ENCODE measurements around the gene ZNF513. TPM values are rescaled to one million over a fixed set of nuclear protein-coding genes. Genes with fewer than 3 reads are reported as not detected.

ZNF513 gene
- total RNA-seq, 1 experiment from 2014 or later = 12.8 TPM

GRCh38 chr2:27378096-27378808 is 2.3 kb downstream of the ZNF513 start:
- BruUV-seq (replicated peaks) = no TSS peak
- RAD21 ChIA-PET (ENCODE audit: low non-redundant PET in 1 of 2, low total read pairs in 2 of 2, uncharacterized antibody in 2 of 2, unreplicated experiment in 2 of 2) = no interaction called here

More at GRCh38 chr2:27378096-27378808, 2.3 kb downstream of the ZNF513 start:
- H4K20me1 ChIP-seq (ENCODE audit: insufficient read depth) = no peaks in the 10 kb centered on the region
- no peaks in the 10 kb centered on the region for H3K27me3 ChIP-seq (ENCODE audit: insufficient read depth, low read length)
- no peak overlapping the region for H3K9ac ChIP-seq (ENCODE audit: low read length)
- H3K9me3 ChIP-seq (ENCODE audit: control insufficient read depth in 1 of 2, insufficient read depth in 1 of 2, low read depth in 1 of 2, low read length in 2 of 2) = no peaks in the 10 kb centered on the region
- no peak overlapping the region for H3K4me3 ChIP-seq (replicated peaks in 1 of 2; ENCODE audit: low read depth in 1 of 2, low read length in 2 of 2)
- peaks cover 18% of the 10 kb centered on the region for H3K79me2 ChIP-seq (ENCODE audit: insufficient read depth, low read length)
- no peak overlapping the region for H2AFZ ChIP-seq (ENCODE audit: low read depth, low read length, poor library complexity, severe bottlenecking)
- CTCF ChIA-PET = no interaction called here
- peak overlapping the region; percentile 3; the same call in 1 of the 2 replicates for H3K27ac ChIP-seq (ENCODE audit: low read depth, low read length)
- peaks cover 3 to 27% of the 10 kb centered on the region in 2 experiments; a peak in 3 of 4 replicates for H3K4me1 ChIP-seq (ENCODE audit: control insufficient read depth in 1 of 2, insufficient read depth in 2 of 2, low read length in 2 of 2)
- no peak for TF ChIP-seq ZFX (IDR thresholded peaks at IDR 0.05)
- TF ChIP-seq POLR2A (IDR thresholded peaks at IDR 0.05; ENCODE audit: borderline replicate concordance, extremely low read depth, insufficient read depth, insufficient read length) = peak; percentile 3
- TF ChIP-seq CTCF (IDR thresholded peaks at IDR 0.05 in 2 of 3, conservative IDR thresholded peaks at IDR 0.05 in 1 of 3; ENCODE audit: borderline replicate concordance in 1 of 3, insufficient read depth in 1 of 3, low read depth in 2 of 3, low read length in 2 of 3) = peak in 2 of 3 experiments; percentile 35 to 46; a peak in 3 of 6 replicates
- H3K9me2 ChIP-seq (ENCODE audit: insufficient read depth) = no peaks in the 10 kb centered on the region
- no peak for DNase-seq (ENCODE audit: low read depth, low spot score)
- 0 out of 2 replicates have a peak, but pooled peaks have one; percentile 12 for ATAC-seq
- intact Hi-C loops (cut with micrococcal nuclease) = no loop called here
- H3K36me3 ChIP-seq (ENCODE audit: control insufficient read depth in 1 of 2, insufficient read depth in 2 of 2, low read length in 2 of 2) = peaks cover 24 to 58% of the 10 kb centered on the region in 2 experiments; a peak in 3 of 4 replicates
- POLR2A ChIA-PET = no interaction called here
- H3K4me2 ChIP-seq (ENCODE audit: low read length) = no peak overlapping the region
